GM18909 (cell line): Measurements from ENCODE around the gene TET2.

Experiments used
- ATAC-seq: cut with Tn5 transposase; IDR thresholded peaks from one replicate; pipeline ENCODE4 v1.9.1; 2021; ENCODE audit warnings: mild to moderate bottlenecking; ENCODE audit not compliant: unreplicated experiment, poor library complexity

The TET2 gene

GRCh38 chr4:105146276-105147015 is at the start of gene TET2:
TET2 (plus strand) TSS chr4:105146876; CDS start chr4:105233943, 87,067 bp downstream.
- ATAC-seq: peak; percentile 86

DNA sequence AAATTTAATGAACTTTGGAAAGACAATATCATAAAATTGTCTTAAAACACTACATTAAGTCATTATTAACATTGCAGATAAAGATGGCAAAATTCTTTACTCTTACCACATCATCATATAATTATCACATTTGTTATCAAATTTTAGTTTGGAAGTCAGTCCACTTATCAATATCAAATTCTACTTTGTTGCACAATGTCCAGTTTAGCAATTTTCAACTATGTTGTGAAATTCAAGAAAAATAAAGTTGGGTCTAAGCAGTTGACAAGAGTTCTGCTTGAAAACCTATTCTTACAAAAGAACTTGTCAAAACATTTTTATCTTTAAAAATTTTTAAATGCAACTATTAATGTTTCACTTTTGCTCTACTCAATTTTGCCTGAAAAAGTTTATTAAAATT is 44.7 kb upstream of the TET2 start:
- ATAC-seq: no peak

GRCh38 chr4:105106426-105106825 is 40.2 kb upstream of the TET2 start:
- no peak for ATAC-seq

- ATAC-seq: no peak
Observed at GRCh38 chr4:105107095-105107856, 39.4 kb upstream of the TET2 start.

GRCh38 chr4:105108971-105109370 is 37.7 kb upstream of the TET2 start:
- ATAC-seq: no peak

DNA sequence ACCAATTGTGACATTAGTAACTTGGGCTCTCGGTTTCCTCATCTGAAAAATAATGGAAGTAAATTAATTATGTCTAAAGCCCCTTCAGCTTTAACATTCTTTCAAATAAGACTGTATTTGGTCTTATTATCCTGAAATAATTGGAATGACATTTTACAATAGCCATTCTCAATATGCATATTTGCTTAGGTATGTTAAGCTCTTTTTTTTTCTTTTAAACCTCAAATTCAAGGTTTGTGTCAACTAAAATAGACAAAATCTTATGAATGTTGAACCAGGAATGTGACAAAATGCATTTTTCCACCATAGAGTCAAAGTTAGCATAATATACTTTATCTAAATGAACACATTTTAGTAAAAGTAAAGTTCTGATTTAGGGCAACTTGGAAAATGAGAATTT is 34.4 kb upstream of the TET2 start:
- ATAC-seq: no peak

- no peak for ATAC-seq
Observed at GRCh38 chr4:105113800-105114199, 32.9 kb upstream of the TET2 start.

GRCh38 chr4:105116616-105117319 is 29.9 kb upstream of the TET2 start:
- ATAC-seq: no peak

- no peak for ATAC-seq
Observed at GRCh38 chr4:105119356-105119755, 27.3 kb upstream of the TET2 start.

- ATAC-seq: no peak
Observed at GRCh38 chr4:105120626-105121025, 26.1 kb upstream of the TET2 start.

- ATAC-seq: no peak
Observed at GRCh38 chr4:105122350-105122749, 24.3 kb upstream of the TET2 start.

GRCh38 chr4:105126311-105127169 is 20.1 kb upstream of the TET2 start:
- ATAC-seq: no peak

- ATAC-seq: no peak
Observed at GRCh38 chr4:105127170-105127445, 19.6 kb upstream of the TET2 start.

DNA sequence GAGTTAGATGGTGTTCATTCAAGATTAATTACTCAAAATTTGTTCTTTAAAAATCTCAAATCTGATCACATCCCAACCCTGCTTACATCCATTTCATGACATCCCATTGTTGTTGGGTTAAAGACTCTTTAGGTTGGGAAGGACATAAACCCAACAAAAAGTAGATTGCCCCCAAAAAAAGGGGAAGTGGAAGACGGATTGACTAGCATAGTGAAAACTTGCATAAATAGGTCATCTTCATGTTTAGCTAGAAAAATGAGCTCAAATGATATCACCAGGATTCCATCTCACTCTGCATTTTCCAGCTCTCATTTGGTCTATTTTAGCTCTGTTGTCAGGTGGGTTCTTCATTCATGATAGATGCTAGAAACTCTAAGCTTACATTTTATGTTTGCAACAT is 18.5 kb upstream of the TET2 start:
- ATAC-seq: peak; percentile 56

- ATAC-seq: no peak
Observed at GRCh38 chr4:105129286-105130040, 17.2 kb upstream of the TET2 start.

DNA sequence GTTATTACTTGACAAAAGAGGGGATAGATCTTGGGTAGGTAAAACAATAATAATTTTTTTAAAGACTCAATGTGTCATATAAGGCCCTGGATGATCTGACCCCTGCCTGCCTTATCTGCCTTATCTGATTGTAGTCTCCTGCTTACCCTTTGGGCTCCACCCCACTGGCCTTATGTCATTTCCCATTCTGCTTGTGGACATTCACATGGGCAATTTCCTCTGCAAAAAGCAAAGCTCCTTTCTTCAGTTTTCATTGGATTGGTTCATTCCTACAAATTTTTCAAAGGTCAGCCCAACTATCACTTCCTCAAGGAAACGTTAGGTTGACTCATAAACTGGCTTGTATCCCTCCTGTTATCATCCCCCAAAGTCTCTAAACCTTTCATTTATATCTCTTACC is 15.7 kb upstream of the TET2 start:
- ATAC-seq: no peak

DNA sequence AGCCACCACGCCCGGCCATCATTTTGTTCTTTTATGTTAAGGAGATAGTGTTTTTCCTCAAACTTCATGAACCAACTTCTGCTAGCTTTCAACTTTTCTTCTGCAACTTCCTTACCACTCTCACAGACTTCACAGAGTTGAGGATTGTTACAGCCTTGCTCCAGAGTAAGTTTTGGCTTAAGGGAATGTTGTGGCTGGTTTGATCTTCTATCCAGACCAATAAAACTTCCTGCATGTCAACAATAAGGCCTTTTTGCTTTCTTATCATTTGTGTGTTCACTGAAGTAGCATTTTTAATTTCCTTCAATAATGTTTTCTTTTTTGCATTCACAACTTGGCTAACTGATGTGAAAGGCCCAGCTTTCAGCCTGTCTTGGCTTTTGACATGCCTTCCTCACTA is 12.7 kb upstream of the TET2 start:
- no peak for ATAC-seq

DNA sequence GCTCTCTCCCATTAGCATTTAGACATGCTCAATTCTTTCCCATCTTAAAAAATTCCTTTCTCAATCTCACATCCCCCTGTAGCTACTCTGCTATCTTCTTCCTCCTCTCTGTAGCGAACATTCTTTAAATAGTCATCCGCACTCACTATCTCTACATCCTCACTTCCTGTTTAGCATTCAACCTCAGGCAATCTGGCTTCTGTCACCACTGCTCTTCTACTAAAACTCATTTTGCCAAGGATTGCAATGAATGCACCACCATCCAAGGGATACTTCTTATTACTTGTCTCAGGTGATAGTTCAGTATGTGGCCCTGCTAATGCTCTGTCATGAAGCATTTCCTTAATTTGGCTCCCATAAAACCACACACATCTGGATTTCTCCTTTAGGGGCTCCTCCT is 10.9 kb upstream of the TET2 start:
- ATAC-seq: no peak

GRCh38 chr4:105137121-105137875 is 9.4 kb upstream of the TET2 start:
- ATAC-seq: no peak
